Neural progenitor cell (in vitro differentiated cells): ENCODE data around the gene MUC22. TPM values are rescaled to one million over a fixed set of nuclear protein-coding genes. Genes with fewer than 3 reads are reported as not detected.
"Not testable (repeated sequence)": the region's sequence is repeated elsewhere in the genome, so short reads cannot be mapped to it uniquely, and the experiment has no call there.

Experiments used
- DNase-seq: peaks from one replicate; pipeline ENCODE4 v3.0.0-alpha.2; 2016; ENCODE audit warnings: low spot score
- H2AFZ ChIP-seq: fragments of 200-600 bp; sonication (generic); replicated peaks from 2 replicates; pipeline ENCODE4 v1.6.1; 2016; ENCODE audit warnings: antibody characterized with exemption
- H3F3A ChIP-seq: fragments of 200-600 bp; sonication (generic); 2 replicates; pipeline ENCODE4 v1.6.1; 2016; ENCODE audit warnings: antibody characterized with exemption, low read depth
- H3K27ac ChIP-seq: fragments of 200-600 bp; sonication (generic); 2 replicates; pipeline ENCODE4 v1.5.1; 2016; ENCODE audit warnings: mild to moderate bottlenecking
- H3K27me3 ChIP-seq: fragments of 200-600 bp; sonication (generic); 2 replicates; pipeline ENCODE4 v1.6.1; 2016; ENCODE audit warnings: mild to moderate bottlenecking, moderate library complexity
- H3K36me3 ChIP-seq: fragments of 200-600 bp; sonication (generic); 2 replicates; pipeline ENCODE4 v1.5.1; 2016
- H3K4me1 ChIP-seq: fragments of 200-600 bp; sonication (generic); 2 replicates; pipeline ENCODE4 v1.6.1; 2016; ENCODE audit warnings: mixed run types
- H3K4me2 ChIP-seq: fragments of 200-600 bp; sonication (generic); 2 replicates; pipeline ENCODE4 v1.6.1; 2016
- H3K4me3 ChIP-seq: fragments of 200-600 bp; sonication (generic); 2 replicates; pipeline ENCODE4 v1.5.1; 2016
- H3K79me2 ChIP-seq: fragments of 200-600 bp; sonication (generic); 2 replicates; pipeline ENCODE4 v1.6.1; 2016; ENCODE audit warnings: low read depth
- H3K9ac ChIP-seq: fragments of 200-600 bp; sonication (generic); 2 replicates; pipeline ENCODE4 v1.6.1; 2016
- H3K9me3 ChIP-seq: fragments of 200-600 bp; sonication (generic); 2 replicates; pipeline ENCODE4 v1.5.1; 2016; ENCODE audit warnings: low read depth
- H4K20me1 ChIP-seq: fragments of 200-600 bp; sonication (generic); 2 replicates; pipeline ENCODE4 v1.6.1; 2016; ENCODE audit warnings: low read depth
- H3K27ac Mint-ChIP-seq: 3 replicates; pipeline ENCODE4 v1.8.0; 2021; ENCODE audit warnings: mixed read lengths
- H3K27me3 Mint-ChIP-seq: 2 replicates; pipeline ENCODE4 v1.8.0; 2022; ENCODE audit warnings: low read depth, mild to moderate bottlenecking, inconsistent platforms, moderate library complexity, mixed read lengths; ENCODE audit not compliant: insufficient read depth
- H3K36me3 Mint-ChIP-seq: 3 replicates; pipeline ENCODE4 v1.8.0; 2021; ENCODE audit warnings: mixed read lengths
- H3K4me1 Mint-ChIP-seq: 3 replicates; pipeline ENCODE4 v1.8.0; 2021; ENCODE audit warnings: mixed read lengths
- H3K4me3 Mint-ChIP-seq: 3 replicates; pipeline ENCODE4 v1.8.0; 2021; ENCODE audit warnings: mild to moderate bottlenecking, moderate library complexity, mixed read lengths
- H3K9me3 Mint-ChIP-seq: 3 replicates; pipeline ENCODE4 v1.8.0; 2020; ENCODE audit warnings: mixed read lengths
- EZH2 ChIP-seq: fragments of 200-600 bp; sonication (generic); IDR thresholded peaks from 2 replicates; pipeline ENCODE4 v1.6.1; 2017; ENCODE audit warnings: antibody characterized with exemption, mild to moderate bottlenecking, moderate library complexity
- EZH2phosphoT487 ChIP-seq: fragments of 200-600 bp; sonication (generic); IDR thresholded peaks from 2 replicates; pipeline ENCODE4 v1.6.1; 2017; ENCODE audit warnings: antibody characterized with exemption
- total RNA-seq: library from RNA; depleted of rRNA; stranded (reverse); fragments of >200 nt; gene quantifications from 2 replicates; pipeline ENCODE4 v1.2.3, GENCODE V29; 2015; ENCODE audit warnings: low replicate concordance
- TF ChIP-seq, protein P1 (sequence below): fragments of 200-600 bp; sonication (generic); IDR thresholded peaks from 2 replicates; pipeline ENCODE4 v1.5.1; 2017; ENCODE audit warnings: antibody characterized with exemption, mild to moderate bottlenecking

The MUC22 gene
- total RNA-seq, 1 donor from 2014 or later = not detected

DNA sequence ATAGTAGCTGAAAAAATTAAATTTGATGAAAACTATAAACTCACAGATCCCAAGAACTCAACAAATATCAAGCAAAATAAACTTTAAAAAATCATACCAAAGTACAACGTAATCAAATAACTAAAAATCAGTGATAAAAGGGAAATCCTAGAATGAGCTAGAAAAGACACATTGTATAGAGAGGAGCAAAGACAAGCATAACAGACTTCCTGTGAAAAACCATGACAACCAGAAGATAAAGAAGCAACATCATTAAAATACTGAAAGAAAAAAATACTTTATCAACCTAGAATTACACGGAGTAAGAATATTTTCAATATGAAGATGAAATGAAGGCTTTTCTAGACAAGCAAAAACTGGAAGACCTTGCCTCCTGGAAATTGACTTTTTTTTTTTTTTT is 9.8 kb downstream of the MUC22 start:
- Mint-ChIP-seq H3K27me3 (peaks cover 2% of the 10 kb centered on the region), H3K4me1 (peaks cover 3% of the 10 kb centered on the region), H3K9me3 (peaks cover 14% of the 10 kb centered on the region), H3K36me3 (no peaks in the 10 kb centered on the region), H3K4me3 (no peak overlapping the region), H3K27ac (no peak overlapping the region)
- Histone ChIP-seq H3K4me1 (no peaks in the 10 kb centered on the region), H4K20me1 (no peaks in the 10 kb centered on the region), H3K9me3 (no peaks in the 10 kb centered on the region), H3K79me2 (no peaks in the 10 kb centered on the region), H3K4me3 (no peak overlapping the region), H3K27me3 (no peaks in the 10 kb centered on the region), H3K4me2 (no peak overlapping the region), H2AFZ (no peak overlapping the region), H3F3A (no peaks in the 10 kb centered on the region), H3K36me3 (no peaks in the 10 kb centered on the region), H3K27ac (no peak overlapping the region), H3K9ac (no peak overlapping the region)
- no peak for TF ChIP-seq EZH2
- no peak for TF ChIP-seq EZH2phosphoT487
- TF ChIP-seq, protein P1, sequence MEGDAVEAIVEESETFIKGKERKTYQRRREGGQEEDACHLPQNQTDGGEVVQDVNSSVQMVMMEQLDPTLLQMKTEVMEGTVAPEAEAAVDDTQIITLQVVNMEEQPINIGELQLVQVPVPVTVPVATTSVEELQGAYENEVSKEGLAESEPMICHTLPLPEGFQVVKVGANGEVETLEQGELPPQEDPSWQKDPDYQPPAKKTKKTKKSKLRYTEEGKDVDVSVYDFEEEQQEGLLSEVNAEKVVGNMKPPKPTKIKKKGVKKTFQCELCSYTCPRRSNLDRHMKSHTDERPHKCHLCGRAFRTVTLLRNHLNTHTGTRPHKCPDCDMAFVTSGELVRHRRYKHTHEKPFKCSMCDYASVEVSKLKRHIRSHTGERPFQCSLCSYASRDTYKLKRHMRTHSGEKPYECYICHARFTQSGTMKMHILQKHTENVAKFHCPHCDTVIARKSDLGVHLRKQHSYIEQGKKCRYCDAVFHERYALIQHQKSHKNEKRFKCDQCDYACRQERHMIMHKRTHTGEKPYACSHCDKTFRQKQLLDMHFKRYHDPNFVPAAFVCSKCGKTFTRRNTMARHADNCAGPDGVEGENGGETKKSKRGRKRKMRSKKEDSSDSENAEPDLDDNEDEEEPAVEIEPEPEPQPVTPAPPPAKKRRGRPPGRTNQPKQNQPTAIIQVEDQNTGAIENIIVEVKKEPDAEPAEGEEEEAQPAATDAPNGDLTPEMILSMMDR = no peak
- DNase-seq = no peak

DNA sequence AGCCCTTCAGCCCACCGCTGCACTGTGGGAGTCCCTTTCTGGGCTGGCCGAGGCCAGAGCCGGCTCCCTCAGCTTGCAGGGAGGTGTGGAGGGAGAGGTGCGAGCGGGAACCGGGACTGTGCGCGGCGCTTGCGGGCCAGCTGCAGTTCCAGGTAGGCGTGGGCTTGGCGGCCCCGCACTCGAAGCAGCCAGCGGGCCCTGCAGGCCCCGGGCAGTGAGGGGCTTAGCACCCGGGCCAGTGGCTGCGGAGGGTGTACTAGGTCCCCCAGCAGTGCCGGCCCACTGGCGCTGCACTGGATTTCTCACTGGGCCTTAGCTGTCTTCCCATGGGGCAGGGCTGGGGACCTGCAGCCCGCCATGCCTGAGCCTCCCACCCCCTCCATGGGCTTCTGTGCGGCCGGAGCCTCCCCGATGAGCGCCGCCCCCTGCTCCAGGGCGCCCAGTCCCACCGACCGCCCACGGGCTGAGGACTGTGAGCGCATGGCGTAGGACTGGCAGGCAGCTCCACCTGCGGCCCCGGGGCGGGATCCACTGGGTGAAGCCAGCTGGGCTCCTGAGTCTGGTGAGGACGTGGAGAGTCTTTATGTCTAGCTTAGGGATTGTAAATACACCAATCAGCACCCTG is 10.5 kb downstream of the MUC22 start:
- not testable (repeated sequence) for H3F3A ChIP-seq, H3K4me3 Mint-ChIP-seq, H3K4me1 ChIP-seq, H3K79me2 ChIP-seq, H3K27me3 ChIP-seq, H3K36me3 Mint-ChIP-seq, H3K9me3 ChIP-seq, H3K27me3 Mint-ChIP-seq, H3K4me1 Mint-ChIP-seq, H4K20me1 ChIP-seq, H3K36me3 ChIP-seq, H3K27ac Mint-ChIP-seq, H3K4me2 ChIP-seq, H3K9ac ChIP-seq, H3K4me3 ChIP-seq, H3K27ac ChIP-seq, H2AFZ ChIP-seq, DNase-seq
- peaks cover 13% of the 10 kb centered on the region for H3K9me3 Mint-ChIP-seq

DNA sequence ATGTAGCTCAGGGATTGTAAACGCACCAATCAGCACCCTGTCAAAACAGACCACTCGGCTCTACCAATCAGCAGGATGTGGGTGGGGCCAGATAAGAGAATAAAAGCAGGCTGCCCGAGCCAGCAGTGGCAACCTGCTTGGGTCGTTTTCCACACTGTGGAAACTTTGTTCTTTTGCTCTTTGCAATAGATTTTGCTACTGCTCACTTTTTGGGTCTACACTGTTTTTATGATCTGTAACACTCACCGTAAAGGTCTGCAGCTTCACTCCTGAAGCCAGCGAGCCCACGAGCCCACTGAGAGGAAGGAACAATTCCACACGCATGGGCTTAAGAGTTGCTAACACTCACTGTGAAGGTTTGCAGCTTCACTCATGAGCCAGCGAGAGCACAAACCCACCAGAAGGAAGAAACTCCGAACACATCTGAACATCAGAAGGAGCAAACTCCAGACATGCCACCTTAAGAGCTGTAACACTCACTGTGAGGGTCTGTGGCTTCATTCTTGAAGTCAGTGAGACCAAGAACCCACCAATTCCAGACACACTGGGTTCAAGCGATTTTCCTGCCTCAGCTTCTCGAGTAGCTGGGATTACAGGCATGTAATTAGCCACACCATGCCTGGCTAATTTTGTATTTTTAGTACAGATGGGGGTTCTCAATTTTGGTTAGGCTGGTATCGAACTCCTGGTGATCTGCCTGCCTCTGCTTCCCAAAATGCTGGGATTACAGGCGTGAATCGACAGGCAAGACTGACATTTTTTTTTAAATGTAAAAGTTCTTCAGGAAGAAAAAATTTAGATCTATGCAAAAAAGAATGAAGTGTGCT is 11.6 kb downstream of the MUC22 start:
- not testable (repeated sequence) for H3K79me2 ChIP-seq, H3K9ac ChIP-seq, H3K27ac ChIP-seq, H4K20me1 ChIP-seq, H3K27ac Mint-ChIP-seq, H2AFZ ChIP-seq, H3K4me3 ChIP-seq, H3K4me3 Mint-ChIP-seq, H3K4me2 ChIP-seq, H3K4me1 ChIP-seq, H3K36me3 ChIP-seq, H3K4me1 Mint-ChIP-seq, H3K9me3 Mint-ChIP-seq, DNase-seq, H3F3A ChIP-seq, H3K27me3 ChIP-seq, H3K9me3 ChIP-seq, H3K27me3 Mint-ChIP-seq, H3K36me3 Mint-ChIP-seq

DNA sequence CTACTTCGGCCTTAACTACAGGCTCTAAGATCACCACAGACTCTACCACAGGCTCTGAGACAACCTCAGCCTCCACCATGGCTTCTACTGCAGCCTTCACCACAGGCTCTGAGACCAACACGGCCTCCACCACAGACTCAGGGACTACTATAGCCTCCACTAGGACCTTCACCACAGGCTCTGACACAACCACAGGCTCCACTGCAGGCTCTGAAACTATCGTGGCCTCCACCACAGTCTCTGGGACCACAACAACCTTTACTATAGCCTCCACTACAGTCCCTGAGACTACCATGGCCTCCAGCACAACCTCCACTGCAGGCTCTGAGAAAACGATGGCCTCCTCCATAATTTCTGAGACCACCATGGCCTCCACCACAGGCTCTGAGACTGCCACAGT is 15.3 kb downstream of the MUC22 start:
- Histone ChIP-seq H3F3A (no peaks in the 10 kb centered on the region), H3K27me3 (no peaks in the 10 kb centered on the region), H3K36me3 (no peaks in the 10 kb centered on the region), H3K4me2 (no peak overlapping the region), H3K9ac (no peak overlapping the region), H4K20me1 (no peaks in the 10 kb centered on the region), H2AFZ (no peak overlapping the region), H3K4me3 (no peak overlapping the region), H3K4me1 (no peaks in the 10 kb centered on the region), H3K9me3 (no peaks in the 10 kb centered on the region), H3K79me2 (no peaks in the 10 kb centered on the region), H3K27ac (no peak overlapping the region)
- no peaks in the 10 kb centered on the region for H3K4me1 Mint-ChIP-seq
- TF ChIP-seq EZH2phosphoT487 = no peak
- no peak for TF ChIP-seq EZH2
- TF ChIP-seq, protein P1 = no peak
- H3K27ac Mint-ChIP-seq = no peak overlapping the region
- peaks cover 9% of the 10 kb centered on the region for H3K9me3 Mint-ChIP-seq
- no peak for DNase-seq
- peaks cover 1% of the 10 kb centered on the region for H3K27me3 Mint-ChIP-seq
- no peak overlapping the region for H3K4me3 Mint-ChIP-seq
- no peaks in the 10 kb centered on the region for H3K36me3 Mint-ChIP-seq
